ENCODE results near the gene CHAT.

GRCh38 chr10:49585387-49585786 is 28.4 kb upstream of the CHAT start:
- no peak for TF ChIP-seq CTCF (IDR thresholded peaks at IDR 0.05; ENCODE audit: poor library complexity, severe bottlenecking)
- no peak for TF ChIP-seq POLR2AphosphoS5 (IDR thresholded peaks at IDR 0.05)
- TF ChIP-seq EZH2 (IDR thresholded peaks at IDR 0.05; ENCODE audit: borderline replicate concordance, insufficient read depth, low read length, poor library complexity, severe bottlenecking), result no peak
- no peak for TF ChIP-seq RAD21 (conservative IDR thresholded peaks at IDR 0.05)
- TF ChIP-seq TAF1 (IDR thresholded peaks at IDR 0.05; ENCODE audit: low read depth), result no peak
- TF ChIP-seq MXI1 (conservative IDR thresholded peaks at IDR 0.05; ENCODE audit: poor library complexity, severe bottlenecking), result no peak
- TF ChIP-seq SMC3 (conservative IDR thresholded peaks at IDR 0.05; ENCODE audit: poor library complexity), result no peak
- no peak for TF ChIP-seq EP300 (conservative IDR thresholded peaks at IDR 0.05; ENCODE audit: poor library complexity, severe bottlenecking)
- no peak for TF ChIP-seq REST (IDR thresholded peaks at IDR 0.05; ENCODE audit: borderline replicate concordance)

Measured in neural cell (in vitro differentiated cells).